SK-N-SH (cell line): Measurements from ENCODE around the gene MARCHF10. TPM values are rescaled to one million over a fixed set of nuclear protein-coding genes. Genes with fewer than 3 reads are reported as not detected.

Experiments
- CTCF ChIA-PET: fragments of 300-600, 350-600 bp; formaldehyde crosslinking; extraction: SDS; loops from one replicate; lab custom pipeline; 2021; lab: Yijun Ruan, JAX
- POLR2A ChIA-PET: fragments of 350-600 bp; sonication (Branson Sonifier 250); formaldehyde crosslinking; extraction: SDS; loops from one replicate; lab custom pipeline; 2020; ENCODE audit warnings: antibody characterized with exemption, inconsistent platforms; lab: Yijun Ruan, JAX
- DNase-seq: peaks from one replicate; pipeline ENCODE4 v3.0.0; 2012
- H2AFZ ChIP-seq: fragments of 200-600 bp; sonication (generic); 2 replicates; pipeline ENCODE4 v1.8.1; 2016; ENCODE audit warnings: antibody characterized with exemption, mild to moderate bottlenecking, low read depth
- H3F3A ChIP-seq: fragments of 200-600 bp; sonication (generic); replicated peaks from 2 replicates; pipeline ENCODE3; 2016; ENCODE audit warnings: antibody characterized with exemption, mild to moderate bottlenecking; ENCODE audit not compliant: insufficient read depth
- H3K27ac ChIP-seq, 2 experiments: fragments of 200-500 bp in 1 of 2; fragments of 200-600 bp in 1 of 2; sonication (Bioruptor generic) in 1 of 2; sonication (generic), shearing (Covaris generic) in 1 of 2; 2 replicates each; pipeline versions ENCODE4 v1.5.1 to v1.6.1; 2014 to 2016; ENCODE audit warnings: low read depth in 2 of 2, inconsistent platforms in 1 of 2, low read length in 1 of 2, mild to moderate bottlenecking in 1 of 2, mixed read lengths in 1 of 2
- H3K27me3 ChIP-seq: fragments of 200-600 bp; sonication (generic), shearing (Covaris generic); 2 replicates; pipeline ENCODE4 v1.6.1; 2016; ENCODE audit warnings: mixed run types; ENCODE audit not compliant: insufficient read depth
- H3K36me3 ChIP-seq, 2 experiments: fragments of 200-500 bp in 1 of 2; fragments of 200-600 bp in 1 of 2; sonication (Bioruptor generic) in 1 of 2; sonication (generic) in 1 of 2; replicated peaks in 1 of 2; 2 replicates each; pipeline versions ENCODE3 to v1.5.1; 2014 to 2016; ENCODE audit warnings: low read length in 1 of 2, mild to moderate bottlenecking in 1 of 2; ENCODE audit not compliant: insufficient read depth in 2 of 2, control insufficient read depth in 1 of 2
- H3K4me1 ChIP-seq, 2 experiments: fragments of 200-500 bp in 1 of 2; fragments of 200-600 bp in 1 of 2; sonication (Bioruptor generic) in 1 of 2; sonication (generic), shearing (Covaris generic) in 1 of 2; 2 replicates each; pipeline versions ENCODE4 v1.5.1 to v1.6.1; 2014 to 2016; ENCODE audit warnings: low read depth in 1 of 2, low read length in 1 of 2, mixed run types in 1 of 2; ENCODE audit not compliant: insufficient read depth in 2 of 2, control insufficient read depth in 1 of 2
- H3K4me2 ChIP-seq: fragments of 200-600 bp; sonication (generic), shearing (Covaris generic); 2 replicates; pipeline ENCODE4 v1.6.1; 2017; ENCODE audit warnings: mixed run types
- H3K4me3 ChIP-seq, 2 experiments: fragments of 200-500 bp in 1 of 2; fragments of 200-600 bp in 1 of 2; sonication (Bioruptor generic) in 1 of 2; sonication (generic), shearing (Covaris generic) in 1 of 2; 2 replicates each; pipeline versions ENCODE4 v1.5.1 to v1.8.1; 2014 to 2016; ENCODE audit warnings: low read depth in 2 of 2, inconsistent platforms in 1 of 2, low read length in 1 of 2, mild to moderate bottlenecking in 1 of 2, mixed read lengths in 1 of 2, moderate library complexity in 1 of 2
- H3K79me2 ChIP-seq: fragments of 200-600 bp; sonication (generic); 2 replicates; pipeline ENCODE4 v1.8.1; 2017; ENCODE audit warnings: mild to moderate bottlenecking; ENCODE audit not compliant: insufficient read depth
- H3K9ac ChIP-seq: fragments of 200-600 bp; sonication (generic); 2 replicates; pipeline ENCODE4 v1.6.1; 2017; ENCODE audit warnings: mixed run types
- H3K9me2 ChIP-seq: fragments of 200-600 bp; sonication (generic); 2 replicates; pipeline ENCODE4 v1.6.1; 2017; ENCODE audit warnings: mixed run types
- H3K9me3 ChIP-seq: fragments of 200-600 bp; sonication (generic); 2 replicates; pipeline ENCODE4 v1.6.1; 2017; ENCODE audit warnings: mixed run types, mild to moderate bottlenecking, moderate library complexity
- H4K20me1 ChIP-seq: fragments of 200-600 bp; sonication (generic); 2 replicates; pipeline ENCODE4 v1.6.1; 2017; ENCODE audit warnings: mild to moderate bottlenecking, mixed run types; ENCODE audit not compliant: insufficient read depth
- CTCF ChIP-seq: fragments of 200-600 bp; sonication (generic); IDR thresholded peaks from 2 replicates; pipeline ENCODE4 v1.6.1; 2017; ENCODE audit warnings: antibody characterized with exemption, mild to moderate bottlenecking, moderate library complexity
- FOSL2 ChIP-seq: IDR thresholded peaks from 2 replicates; pipeline ENCODE4 v1.4.0; 2012; ENCODE audit warnings: low read depth, mild to moderate bottlenecking, moderate library complexity, borderline replicate concordance
- FOXM1 ChIP-seq: IDR thresholded peaks from 2 replicates; pipeline ENCODE4 v1.4.0; 2012; ENCODE audit warnings: low read depth, mild to moderate bottlenecking
- IRF3 ChIP-seq: fragments of 150-350 bp; IDR thresholded peaks from 2 replicates; pipeline ENCODE4 v1.6.1; 2016; ENCODE audit warnings: mild to moderate bottlenecking, low read depth, low read length
- MXI1 ChIP-seq: IDR thresholded peaks from 2 replicates; pipeline ENCODE4 v1.6.1; 2012; ENCODE audit warnings: mild to moderate bottlenecking, low read depth, low read length, improper control_type of control experiment
- POLR2AphosphoS5 ChIP-seq: IDR thresholded peaks from 2 replicates; pipeline ENCODE4 v1.6.1; 2012; ENCODE audit warnings: low read depth, low read length
- USF1 ChIP-seq: IDR thresholded peaks from 2 replicates; pipeline ENCODE4 v1.4.0; 2012; ENCODE audit warnings: low read depth, borderline replicate concordance
- USF2 ChIP-seq: fragments of 150-350 bp; IDR thresholded peaks from 2 replicates; pipeline ENCODE4 v1.6.1; 2017; ENCODE audit warnings: antibody characterized with exemption, low read length, low read depth, borderline replicate concordance
- ZBTB33 ChIP-seq: IDR thresholded peaks from 2 replicates; pipeline ENCODE4 v1.4.0; 2012; ENCODE audit warnings: low read depth, borderline replicate concordance
- WGBS: methylation state at CpG from one replicate; pipeline ENCODE4 v1.1.6; 2017; ENCODE audit warnings: low lambda C conversion rate; 5-methylcytosine and 5-hydroxymethylcytosine counted together
- polyA plus RNA-seq, 3 experiments: library from polyadenylated mRNA; depleted of rRNA; stranded (reverse); fragments of >200 nt; gene quantifications; 2 replicates each; pipeline ENCODE4 v1.2.3, GENCODE V29; 2012

Gene MARCHF10
- polyA plus RNA-seq, 1 of the 3 experiments (the other 2 are of a cell fraction) = 0.16 TPM

GRCh38 chr17:62824290-62825131 lies 16.4 kb upstream of the MARCHF10 start (continued):
- TF ChIP-seq CTCF (no peak), USF1 (no peak), IRF3 (peak; percentile 50; the same call in 1 of the 2 replicates), POLR2AphosphoS5 (peak; percentile 63), USF2 (no peak), FOSL2 (peak; percentile 97)

- Histone ChIP-seq H3K9me2 (no peaks in the 10 kb centered on the region), H2AFZ (0 out of 2 replicates have a peak overlapping the region, but pooled peaks have one; percentile 33), H3K4me2 (no peak overlapping the region), H3K4me1 (peaks cover 27 to 29% of the 10 kb centered on the region in 2 experiments), H3F3A (peaks cover 54% of the 10 kb centered on the region), H3K9me3 (no peaks in the 10 kb centered on the region), H3K36me3 (no peaks in the 10 kb centered on the region), H3K79me2 (no peaks in the 10 kb centered on the region), H4K20me1 (no peaks in the 10 kb centered on the region), H3K27ac (peak overlapping the region in 1 of 2 experiments; percentile 95; a peak in 2 of 4 replicates), H3K9ac (peak overlapping the region; percentile 10; the same call in 1 of the 2 replicates), H3K4me3 (no peak overlapping the region), H3K27me3 (no peaks in the 10 kb centered on the region)
- ChIA-PET CTCF (interaction anchor here (0.6 to 2.4 kb wide), 4 partner anchors 12 to 304 kb away, joined by 3 to 7 read pairs (median 4); no protein-coding TSS in a partner anchor), POLR2A (no interaction called here)
- 68% methylated on average over 8 of the region's 8 CpGs for WGBS
- TF ChIP-seq ZBTB33 (no peak), FOSL2 (peak; percentile 20; the same call in 1 of the 2 replicates), MXI1 (no peak), FOXM1 (no peak)
- DNase-seq = no peak
Observed at GRCh38 chr17:62823111-62823893, 15.2 kb upstream of the MARCHF10 start.
